ENCODE data around the gene BOK. TPM values are rescaled to one million over a fixed set of nuclear protein-coding genes. Genes with fewer than 3 reads are reported as not detected.

BOK gene
- total RNA-seq, 1 donor from 2014 or later: 64.9 TPM

- Histone ChIP-seq H4K20me1 (ENCODE audit: insufficient read depth, low read length) (peaks cover 36% of the 10 kb centered on the region), H3K9me3 (ENCODE audit: insufficient read depth, low read depth, low read length) (no peaks in the 10 kb centered on the region), H3K4me1 (ENCODE audit: insufficient read depth, low read length) (peaks cover 6% of the 10 kb centered on the region), H3K9ac (ENCODE audit: low read length) (peak overlapping the region; percentile 83), H3K27ac (ENCODE audit: low read depth, low read length) (peak overlapping the region; percentile 47), H2AFZ (ENCODE audit: low read depth, low read length) (peak overlapping the region; percentile 60), H3K36me3 (ENCODE audit: insufficient read depth, low read length) (no peaks in the 10 kb centered on the region), H3K27me3 (ENCODE audit: insufficient read depth, low read length) (no peaks in the 10 kb centered on the region), H3K4me2 (ENCODE audit: low read length) (peak overlapping the region; percentile 89), H3K4me3 (ENCODE audit: insufficient read depth, low read depth, low read length) (peak overlapping the region; percentile 56), H3K79me2 (ENCODE audit: insufficient read depth, low read length) (peaks cover 68% of the 10 kb centered on the region)
- TF ChIP-seq CTCF (IDR thresholded peaks at IDR 0.05; ENCODE audit: insufficient read depth, low read depth, low read length) (no peak), EZH2 (IDR thresholded peaks at IDR 0.05; ENCODE audit: insufficient read depth, low read length) (no peak)
- Mint-ChIP-seq H3K4me1 (ENCODE audit: low read depth, unreplicated experiment) (peaks cover 9% of the 10 kb centered on the region), H3K36me3 (ENCODE audit: low read depth, unreplicated experiment) (peaks cover 6% of the 10 kb centered on the region), H3K27me3 (ENCODE audit: low read depth, unreplicated experiment) (no peaks in the 10 kb centered on the region), H3K4me3 (ENCODE audit: unreplicated experiment) (peak overlapping the region; percentile 76), H3K9me3 (ENCODE audit: unreplicated experiment) (no peaks in the 10 kb centered on the region), H3K27ac (ENCODE audit: unreplicated experiment) (no peak overlapping the region)
- DNase-seq (ENCODE audit: low read depth) (peak; percentile 74), FAIRE-seq (no peak)
Observed at GRCh38 chr2:241609859-241610793, 51.6 kb downstream of the BOK start.

- Mint-ChIP-seq H3K27ac (ENCODE audit: unreplicated experiment) (peak overlapping the region; percentile 47), H3K27me3 (ENCODE audit: low read depth, unreplicated experiment) (no peaks in the 10 kb centered on the region), H3K9me3 (ENCODE audit: unreplicated experiment) (no peaks in the 10 kb centered on the region), H3K4me3 (ENCODE audit: unreplicated experiment) (peak overlapping the region; percentile 71), H3K4me1 (ENCODE audit: low read depth, unreplicated experiment) (peaks cover 9% of the 10 kb centered on the region), H3K36me3 (ENCODE audit: low read depth, unreplicated experiment) (peaks cover 4% of the 10 kb centered on the region)
- Histone ChIP-seq H3K9ac (ENCODE audit: low read length) (peak overlapping the region; percentile 83), H3K4me2 (ENCODE audit: low read length) (peak overlapping the region; percentile 89), H2AFZ (ENCODE audit: low read depth, low read length) (no peak overlapping the region), H4K20me1 (ENCODE audit: insufficient read depth, low read length) (peaks cover 45% of the 10 kb centered on the region), H3K27me3 (ENCODE audit: insufficient read depth, low read length) (no peaks in the 10 kb centered on the region), H3K4me3 (ENCODE audit: insufficient read depth, low read depth, low read length) (no peak overlapping the region), H3K27ac (ENCODE audit: low read depth, low read length) (no peak overlapping the region), H3K9me3 (ENCODE audit: insufficient read depth, low read depth, low read length) (no peaks in the 10 kb centered on the region), H3K4me1 (ENCODE audit: insufficient read depth, low read length) (peaks cover 6% of the 10 kb centered on the region), H3K36me3 (ENCODE audit: insufficient read depth, low read length) (no peaks in the 10 kb centered on the region), H3K79me2 (ENCODE audit: insufficient read depth, low read length) (peaks cover 76% of the 10 kb centered on the region)
- no peak for TF ChIP-seq CTCF (IDR thresholded peaks at IDR 0.05; ENCODE audit: insufficient read depth, low read depth, low read length)
- TF ChIP-seq EZH2 (IDR thresholded peaks at IDR 0.05; ENCODE audit: insufficient read depth, low read length): no peak
- FAIRE-seq (no peak), DNase-seq (ENCODE audit: low read depth) (no peak)
Observed at GRCh38 chr2:241611062-241611461, 52.5 kb downstream of the BOK start.

Measured in astrocyte (in vitro differentiated cells and primary cell).